Activated T-cell treated with anti-CD3 and anti-CD28 coated beads, Interleukin-2, amount 50 U/mL, for 1 hour (primary cell): Measurements from ENCODE around the gene FIGLA.
"Not testable (repeated sequence)": the region's sequence is repeated elsewhere in the genome, so short reads cannot be mapped to it uniquely, and the experiment has no call there.

Source experiments
- DNase-seq: peaks from one replicate; pipeline ENCODE4 v3.0.0-alpha.2; 2020

FIGLA gene

GRCh38 chr2:70807828-70808118, 17.3 kb upstream of the FIGLA start:
- DNase-seq: no peak

- DNase-seq: no peak
Observed at GRCh38 chr2:70807102-70807827, 16.8 kb upstream of the FIGLA start.

DNA sequence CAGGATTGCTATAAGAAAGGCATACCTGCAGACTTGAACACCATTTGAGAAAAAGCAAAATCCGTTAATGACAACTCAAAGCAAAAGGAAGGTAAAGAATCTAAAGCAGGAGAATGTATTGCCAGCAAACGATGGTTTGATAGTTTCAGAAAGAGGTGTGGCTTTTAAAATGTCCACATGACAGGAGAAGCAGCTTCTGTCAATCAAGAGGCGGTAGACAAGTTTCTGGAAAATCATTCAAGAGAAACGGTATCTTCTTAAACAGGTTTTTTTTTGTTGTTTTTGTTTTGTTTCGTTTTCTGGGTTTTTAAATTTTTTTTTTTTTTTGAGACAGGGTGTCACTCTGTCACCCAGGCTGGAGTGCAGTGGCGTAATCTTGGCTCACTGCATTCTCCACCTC, 16.2 kb upstream of the FIGLA start:
- DNase-seq: no peak

DNA sequence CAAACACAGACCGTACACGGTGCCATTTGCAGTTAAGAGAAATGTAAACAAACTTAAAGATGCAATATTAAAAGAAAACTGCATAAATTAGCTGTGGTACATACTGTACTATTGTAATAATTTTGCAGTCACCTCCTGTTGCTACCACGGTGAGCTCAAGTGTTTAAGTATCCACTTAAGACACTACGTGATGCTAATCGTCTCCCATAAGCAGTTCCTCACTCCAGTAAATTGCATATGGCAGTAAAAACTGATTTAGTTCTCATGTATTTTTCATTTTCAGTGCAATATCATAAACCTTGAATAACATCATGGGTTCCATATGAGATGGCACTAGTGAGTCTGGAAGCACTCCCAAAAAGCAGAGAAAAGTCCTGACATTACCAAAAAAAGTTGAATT, 15.6 kb upstream of the FIGLA start:
- no peak for DNase-seq

- no peak for DNase-seq
Observed at GRCh38 chr2:70801607-70802263, 11.3 kb upstream of the FIGLA start.

DNA sequence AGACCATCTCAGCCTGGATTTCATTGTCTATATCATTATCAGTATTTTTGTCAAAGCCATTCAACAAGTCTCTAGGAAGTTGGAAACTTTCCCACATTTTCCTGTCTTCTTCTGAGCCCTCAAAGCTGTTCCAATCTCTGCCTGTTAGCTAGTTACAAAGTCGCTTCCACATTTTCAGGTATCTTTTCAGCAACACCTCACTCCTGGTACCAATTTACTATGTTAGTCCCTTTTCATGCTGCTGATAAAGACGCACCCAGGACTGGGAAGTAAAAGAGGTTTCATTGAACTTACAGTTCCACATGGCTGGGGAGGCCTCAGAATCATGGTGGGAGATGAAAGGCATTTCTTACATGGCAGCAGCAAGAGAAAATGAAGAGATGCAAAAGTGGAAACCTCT, 9.3 kb upstream of the FIGLA start:
- no peak for DNase-seq

- not testable (repeated sequence) for DNase-seq
Observed at GRCh38 chr2:70797996-70798395, 7.6 kb upstream of the FIGLA start.

GRCh38 chr2:70797506-70797905, 7.1 kb upstream of the FIGLA start:
- no peak for DNase-seq

GRCh38 chr2:70796262-70796661, 5.8 kb upstream of the FIGLA start:
- DNase-seq: no peak

DNA sequence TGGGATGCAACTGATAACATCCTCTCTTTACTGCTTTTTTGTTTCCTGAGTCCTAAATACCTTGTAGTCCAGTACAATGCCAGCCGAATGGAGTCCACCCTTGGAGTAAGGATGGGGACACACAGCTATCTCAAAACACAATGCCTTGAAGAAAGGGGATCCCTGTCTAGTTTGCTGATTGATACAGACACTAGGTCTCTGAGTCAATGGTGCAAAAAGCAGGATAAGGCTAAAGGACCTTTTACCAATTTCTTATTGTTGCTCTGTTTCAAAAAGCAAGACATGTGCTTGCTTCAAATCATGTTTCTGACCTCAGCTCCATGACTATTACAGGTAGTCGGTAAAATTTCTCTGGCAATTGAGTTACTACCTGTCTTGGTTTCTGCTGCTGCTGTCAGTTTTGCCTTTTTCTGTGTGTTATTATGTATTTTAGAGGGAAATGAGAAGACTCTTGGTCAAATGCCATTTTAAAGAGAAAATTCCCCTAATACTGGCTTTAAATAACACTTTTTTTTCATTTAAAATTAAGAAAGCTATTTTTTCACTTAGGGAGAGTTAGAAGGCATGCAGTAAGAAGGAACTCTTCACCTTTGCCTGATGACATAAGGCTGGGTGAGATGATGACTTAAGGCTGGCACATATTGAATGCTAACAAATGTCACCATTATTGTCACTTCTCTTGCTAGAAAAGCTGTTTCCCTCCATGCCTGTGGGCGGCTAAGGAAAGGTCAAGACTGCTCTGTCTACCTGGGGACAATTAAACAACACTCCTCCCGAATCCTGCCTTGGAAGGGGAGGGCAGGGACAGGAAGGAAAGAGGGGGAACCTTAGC, 4.9 kb upstream of the FIGLA start:
- DNase-seq: no peak

DNA sequence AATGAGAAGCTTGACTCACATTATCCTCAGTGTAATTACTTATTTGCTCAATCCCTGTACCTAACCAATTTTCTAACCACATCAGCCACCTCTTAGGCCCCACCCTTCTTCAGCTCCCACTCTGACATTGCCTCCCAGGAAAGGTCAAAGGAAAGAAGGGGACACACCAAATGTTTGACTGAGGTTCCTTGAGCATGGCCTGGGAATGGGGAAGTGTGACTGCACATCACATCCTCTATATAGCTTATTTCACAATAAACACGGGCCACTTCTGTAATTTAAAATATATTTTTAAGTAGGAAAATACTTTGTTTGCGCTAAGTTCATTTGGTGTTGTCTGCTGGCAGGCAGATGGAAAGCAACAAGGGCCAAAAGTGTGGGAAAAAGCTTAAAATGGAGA, 3.0 kb upstream of the FIGLA start:
- DNase-seq: no peak

DNA sequence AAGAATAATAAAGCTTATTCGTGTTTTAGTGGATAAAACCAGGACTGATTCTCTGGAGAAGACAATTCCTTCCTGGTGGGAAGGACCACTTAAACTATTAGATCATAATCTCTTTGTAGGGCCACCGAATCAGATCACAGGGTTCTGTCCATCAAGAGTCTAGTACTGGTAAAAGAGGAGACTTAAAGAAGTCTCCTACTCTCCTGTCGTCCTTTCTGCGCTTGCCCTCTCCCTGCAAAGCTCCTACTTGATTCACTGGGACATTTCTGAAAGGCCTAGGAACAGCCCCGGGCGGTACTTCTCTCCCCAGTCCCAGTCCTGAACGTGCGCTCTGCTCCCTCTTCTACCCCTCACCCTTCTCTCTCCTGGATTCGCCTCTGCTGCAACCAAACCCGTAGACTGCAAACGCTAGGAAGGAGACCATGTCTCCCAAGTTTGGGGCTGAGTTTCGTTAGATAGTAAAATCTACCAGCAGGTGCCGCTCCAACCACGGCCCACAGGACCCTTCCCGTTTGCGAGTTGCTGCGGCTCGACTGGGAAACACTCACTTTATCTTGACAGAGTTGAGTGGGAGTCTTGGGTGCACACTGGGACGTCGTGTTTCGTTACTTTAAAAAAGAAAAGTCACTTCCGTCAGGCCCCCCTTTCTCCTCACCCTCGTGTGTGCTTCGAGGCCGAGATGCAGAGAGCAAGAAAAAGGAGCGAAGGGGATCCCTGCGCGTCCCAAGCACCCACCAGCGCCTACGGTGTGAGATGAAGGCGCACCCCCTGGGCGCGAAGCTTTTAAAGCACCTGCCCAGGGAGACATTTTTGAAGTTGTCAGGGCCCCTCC, 923 bp downstream of the FIGLA start:
- peak; percentile 68 for DNase-seq

- peak; percentile 39 for DNase-seq
Observed at GRCh38 chr2:70785137-70785911, 5.1 kb downstream of the FIGLA start.

- no peak for DNase-seq
Observed at GRCh38 chr2:70784320-70784719, 6.1 kb downstream of the FIGLA start.

- no peak for DNase-seq
Observed at GRCh38 chr2:70779911-70780545, 10.4 kb downstream of the FIGLA start.

- DNase-seq: no peak
Observed at GRCh38 chr2:70779491-70779890, 11.0 kb downstream of the FIGLA start.

- no peak for DNase-seq
Observed at GRCh38 chr2:70778676-70779075, 11.8 kb downstream of the FIGLA start.

- DNase-seq: no peak
Observed at GRCh38 chr2:70777450-70777849, 13.0 kb downstream of the FIGLA start.

DNA sequence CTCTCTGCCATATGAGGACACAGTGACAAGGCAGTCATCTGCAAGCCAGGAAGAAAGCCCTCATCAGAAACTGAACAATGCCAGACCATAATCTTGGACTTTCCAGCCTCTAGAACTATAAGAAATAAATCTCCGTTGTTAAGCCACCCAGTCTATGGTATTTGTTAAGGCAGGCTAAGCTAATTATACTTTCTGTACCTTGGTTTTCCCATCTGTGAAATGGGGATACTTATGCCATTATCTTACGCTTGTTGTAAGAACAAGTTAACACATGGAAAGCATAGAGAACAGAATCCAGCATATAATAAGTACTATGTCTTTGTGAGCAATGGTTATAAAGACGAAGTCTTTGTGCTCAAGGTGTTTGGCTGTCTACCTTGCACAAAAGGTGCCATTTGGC, 14.2 kb downstream of the FIGLA start:
- no peak for DNase-seq

- no peak for DNase-seq
Observed at GRCh38 chr2:70775141-70775540, 15.3 kb downstream of the FIGLA start.

DNA sequence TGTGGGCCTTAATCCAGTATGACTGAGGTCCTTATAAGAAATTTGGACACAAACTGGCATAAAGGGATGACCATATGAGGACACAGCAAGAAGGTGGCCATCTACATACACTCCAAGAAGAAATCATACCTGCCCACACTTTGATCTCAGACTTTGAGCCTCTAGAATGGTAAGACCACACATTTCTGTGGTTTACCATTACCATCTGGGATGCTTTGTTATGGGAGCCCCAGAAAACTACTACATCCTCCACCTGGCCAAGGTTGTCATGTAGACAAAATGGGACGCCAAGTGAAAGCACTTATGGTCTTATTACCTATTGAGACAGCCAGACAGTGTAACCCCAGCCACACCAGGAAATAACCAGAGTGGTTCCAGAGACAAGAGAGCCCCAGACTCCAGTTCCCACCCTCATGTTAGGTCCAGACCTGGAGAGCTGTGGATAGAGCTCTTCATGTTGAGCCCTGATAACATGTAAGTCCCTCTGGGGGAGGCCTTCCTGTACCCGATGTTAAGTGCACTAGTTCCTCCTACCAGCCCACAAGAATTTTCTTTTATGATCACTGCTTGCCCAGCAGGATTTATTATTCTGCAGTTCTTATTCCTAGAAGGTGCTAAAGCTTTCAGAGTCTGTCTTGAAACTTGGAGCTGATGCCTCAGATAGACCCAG, 17.8 kb downstream of the FIGLA start:
- no peak for DNase-seq
